Smooth muscle cell (in vitro differentiated cells): ENCODE results near the gene LYPD3. TPM values are rescaled to one million over a fixed set of nuclear protein-coding genes. Genes with fewer than 3 reads are reported as not detected.

Experiments used
- DNase-seq: peaks from one replicate; lab custom pipeline; 2025; ENCODE audit not compliant: unreplicated experiment; lab: John Stamatoyannopoulos, UW
- H2AFZ ChIP-seq: fragments of 200-600 bp; sonication (generic); 2 replicates; pipeline ENCODE4 v1.6.0; 2016; ENCODE audit warnings: antibody characterized with exemption, low read depth, mild to moderate bottlenecking
- H3F3A ChIP-seq: fragments of 200-600 bp; sonication (generic); 2 replicates; pipeline ENCODE4 v1.6.0; 2017; ENCODE audit warnings: antibody characterized with exemption, low read depth
- H3K27ac ChIP-seq: fragments of 200-600 bp; sonication (generic); 2 replicates; pipeline ENCODE4 v1.5.1; 2016; ENCODE audit warnings: low read depth, mild to moderate bottlenecking
- H3K27me3 ChIP-seq: fragments of 200-600 bp; sonication (generic); 2 replicates; pipeline ENCODE4 v1.6.1; 2016; ENCODE audit warnings: low read depth, mild to moderate bottlenecking
- H3K36me3 ChIP-seq: fragments of 200-600 bp; sonication (generic); 2 replicates; pipeline ENCODE4 v1.5.1; 2016; ENCODE audit warnings: low read depth
- H3K4me1 ChIP-seq: fragments of 200-600 bp; sonication (generic); 2 replicates; pipeline ENCODE4 v1.5.1; 2016; ENCODE audit warnings: low read depth
- H3K4me2 ChIP-seq: fragments of 200-600 bp; sonication (generic); 2 replicates; pipeline ENCODE4 v1.6.0; 2016; ENCODE audit warnings: mild to moderate bottlenecking
- H3K4me3 ChIP-seq: fragments of 200-600 bp; sonication (generic); 2 replicates; pipeline ENCODE4 v1.5.1; 2016; ENCODE audit warnings: mild to moderate bottlenecking
- H3K79me2 ChIP-seq: fragments of 200-600 bp; sonication (generic); 2 replicates; pipeline ENCODE4 v1.6.0; 2016; ENCODE audit warnings: low read depth, mild to moderate bottlenecking
- H3K9ac ChIP-seq: fragments of 200-600 bp; sonication (generic); 2 replicates; pipeline ENCODE4 v1.6.0; 2016; ENCODE audit warnings: low read depth
- H3K9me3 ChIP-seq: fragments of 200-600 bp; sonication (generic); replicated peaks from 2 replicates; pipeline ENCODE4 v1.5.1; 2016; ENCODE audit warnings: low read depth
- H4K20me1 ChIP-seq: fragments of 200-600 bp; sonication (generic); 2 replicates; pipeline ENCODE4 v1.6.0; 2016; ENCODE audit warnings: low read depth
- WGBS: methylation state at CpG from one replicate; pipeline ENCODE4 v1.1.7; 2016; ENCODE audit warnings: low lambda C conversion rate; 5-methylcytosine and 5-hydroxymethylcytosine counted together
- polyA plus RNA-seq: library from polyadenylated mRNA; unstranded; fragments of >200 nt; fragmentation: Nextera tagmentation; extraction: Ambion mirVana; gene quantifications from 2 replicates; pipeline ENCODE4 v1.2.1, GENCODE V29; 2016
- total RNA-seq: library from RNA; depleted of rRNA; stranded (reverse); fragments of >200 nt; gene quantifications from 2 replicates; pipeline ENCODE4 v1.2.3, GENCODE V29; 2014
- TF ChIP-seq, protein P1 (sequence below): fragments of 200-600 bp; sonication (generic); IDR thresholded peaks from 2 replicates; pipeline ENCODE4 v1.5.1; 2017; ENCODE audit warnings: borderline replicate concordance, mild to moderate bottlenecking, antibody characterized with exemption; ENCODE audit not compliant: insufficient read depth, poor library complexity, severe bottlenecking

LYPD3 gene
- total and polyA plus RNA-seq, 2 experiments from 2014 or later, result 17.9 to 20.6 TPM

DNA sequence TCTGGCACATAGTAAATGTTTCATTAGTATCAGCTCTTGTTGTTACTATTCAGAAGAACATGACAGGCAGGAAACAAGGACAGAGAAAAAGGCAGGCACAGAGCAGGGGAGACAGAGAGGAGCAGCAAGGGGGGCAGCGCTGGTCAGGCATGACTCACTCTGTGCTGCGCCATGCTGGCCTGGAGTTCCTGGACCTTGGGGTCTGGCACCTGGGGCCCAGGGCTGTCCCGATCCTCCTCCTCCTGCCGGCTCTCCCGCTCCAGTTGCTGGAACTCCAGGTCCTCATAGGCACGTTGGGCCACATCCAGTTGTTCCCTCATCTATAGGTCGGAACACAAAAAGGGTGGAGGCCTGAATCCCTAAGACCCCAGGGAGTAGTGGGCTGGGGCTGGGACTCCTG lies 31.6 kb upstream of the LYPD3 start:
- no peak overlapping the region for H3K4me2 ChIP-seq
- no peak overlapping the region for H3K27ac ChIP-seq
- no peaks in the 10 kb centered on the region for H3K4me1 ChIP-seq
- H2AFZ ChIP-seq, result no peak overlapping the region
- no peak overlapping the region for H3K4me3 ChIP-seq
- H3K27me3 ChIP-seq, result no peaks in the 10 kb centered on the region
- no peaks in the 10 kb centered on the region for H3K9me3 ChIP-seq
- H3K79me2 ChIP-seq, result no peaks in the 10 kb centered on the region
- no peak for DNase-seq
- H3K9ac ChIP-seq, result no peak overlapping the region
- no peaks in the 10 kb centered on the region for H4K20me1 ChIP-seq
- 95% methylated on average over 7 of the region's 7 CpGs for WGBS
- TF ChIP-seq, protein P1, sequence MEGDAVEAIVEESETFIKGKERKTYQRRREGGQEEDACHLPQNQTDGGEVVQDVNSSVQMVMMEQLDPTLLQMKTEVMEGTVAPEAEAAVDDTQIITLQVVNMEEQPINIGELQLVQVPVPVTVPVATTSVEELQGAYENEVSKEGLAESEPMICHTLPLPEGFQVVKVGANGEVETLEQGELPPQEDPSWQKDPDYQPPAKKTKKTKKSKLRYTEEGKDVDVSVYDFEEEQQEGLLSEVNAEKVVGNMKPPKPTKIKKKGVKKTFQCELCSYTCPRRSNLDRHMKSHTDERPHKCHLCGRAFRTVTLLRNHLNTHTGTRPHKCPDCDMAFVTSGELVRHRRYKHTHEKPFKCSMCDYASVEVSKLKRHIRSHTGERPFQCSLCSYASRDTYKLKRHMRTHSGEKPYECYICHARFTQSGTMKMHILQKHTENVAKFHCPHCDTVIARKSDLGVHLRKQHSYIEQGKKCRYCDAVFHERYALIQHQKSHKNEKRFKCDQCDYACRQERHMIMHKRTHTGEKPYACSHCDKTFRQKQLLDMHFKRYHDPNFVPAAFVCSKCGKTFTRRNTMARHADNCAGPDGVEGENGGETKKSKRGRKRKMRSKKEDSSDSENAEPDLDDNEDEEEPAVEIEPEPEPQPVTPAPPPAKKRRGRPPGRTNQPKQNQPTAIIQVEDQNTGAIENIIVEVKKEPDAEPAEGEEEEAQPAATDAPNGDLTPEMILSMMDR, result no peak
- no peaks in the 10 kb centered on the region for H3K36me3 ChIP-seq
- H3F3A ChIP-seq, result no peaks in the 10 kb centered on the region

DNA sequence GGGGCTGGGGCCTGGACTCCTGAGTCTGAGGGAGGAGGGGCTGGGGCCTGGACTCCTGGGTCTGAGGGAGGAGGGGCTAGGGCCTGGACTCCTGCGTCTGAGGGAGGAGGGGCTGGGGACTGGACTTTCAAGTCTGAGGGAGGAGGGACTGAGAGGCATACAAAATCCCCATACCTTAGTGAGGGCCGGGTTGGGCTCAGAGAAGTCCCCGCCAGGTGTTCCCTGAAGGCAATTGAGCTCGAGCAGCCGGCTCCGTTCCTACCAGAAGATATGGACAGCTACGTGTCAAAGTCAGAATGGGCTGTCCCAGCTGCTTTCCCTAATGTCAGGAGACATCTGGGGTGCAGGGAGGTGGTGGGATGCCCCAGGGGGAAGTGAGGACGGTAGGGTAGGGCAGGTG lies 29.7 kb upstream of the LYPD3 start:
- Histone ChIP-seq H2AFZ (no peak overlapping the region), H3K9ac (no peak overlapping the region), H3K4me3 (no peak overlapping the region), H3K4me1 (no peaks in the 10 kb centered on the region), H3F3A (no peaks in the 10 kb centered on the region), H4K20me1 (no peaks in the 10 kb centered on the region), H3K36me3 (no peaks in the 10 kb centered on the region), H3K79me2 (no peaks in the 10 kb centered on the region), H3K9me3 (no peaks in the 10 kb centered on the region), H3K27ac (no peak overlapping the region), H3K27me3 (no peaks in the 10 kb centered on the region), H3K4me2 (no peak overlapping the region)
- TF ChIP-seq, protein P1, result no peak
- 78% methylated on average over 8 of the region's 8 CpGs for WGBS
- DNase-seq, result no peak

DNA sequence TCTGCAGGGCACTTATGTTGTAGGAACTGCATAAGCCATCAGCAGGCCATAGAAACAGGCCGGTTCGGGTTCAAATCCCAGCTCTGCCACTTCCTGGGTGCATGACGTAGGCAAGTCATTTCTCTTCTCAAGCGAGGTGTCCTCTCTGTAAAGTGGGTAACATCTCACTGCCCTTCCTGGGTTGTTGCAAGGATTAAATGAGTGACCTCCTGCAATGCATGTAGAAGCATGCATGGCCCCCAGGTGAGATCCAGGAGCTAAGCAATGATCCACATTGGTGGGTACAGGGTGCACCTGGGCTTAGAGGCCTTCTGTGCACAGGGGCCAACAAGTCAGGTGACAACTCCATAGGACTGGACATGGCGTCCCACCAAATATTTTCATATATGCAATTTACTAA lies 25.4 kb upstream of the LYPD3 start:
- no peaks in the 10 kb centered on the region for H4K20me1 ChIP-seq
- H3K4me2 ChIP-seq, result no peak overlapping the region
- TF ChIP-seq, protein P1, result no peak
- WGBS, result 86% methylated on average over 5 of the region's 5 CpGs
- H3K79me2 ChIP-seq, result no peaks in the 10 kb centered on the region
- no peak for DNase-seq
- H3K9me3 ChIP-seq, result no peaks in the 10 kb centered on the region
- no peak overlapping the region for H2AFZ ChIP-seq
- H3K4me3 ChIP-seq, result no peak overlapping the region
- H3F3A ChIP-seq, result no peaks in the 10 kb centered on the region
- H3K36me3 ChIP-seq, result no peaks in the 10 kb centered on the region
- H3K27me3 ChIP-seq, result no peaks in the 10 kb centered on the region
- no peaks in the 10 kb centered on the region for H3K4me1 ChIP-seq
- H3K9ac ChIP-seq, result no peak overlapping the region
- H3K27ac ChIP-seq, result no peak overlapping the region

DNA sequence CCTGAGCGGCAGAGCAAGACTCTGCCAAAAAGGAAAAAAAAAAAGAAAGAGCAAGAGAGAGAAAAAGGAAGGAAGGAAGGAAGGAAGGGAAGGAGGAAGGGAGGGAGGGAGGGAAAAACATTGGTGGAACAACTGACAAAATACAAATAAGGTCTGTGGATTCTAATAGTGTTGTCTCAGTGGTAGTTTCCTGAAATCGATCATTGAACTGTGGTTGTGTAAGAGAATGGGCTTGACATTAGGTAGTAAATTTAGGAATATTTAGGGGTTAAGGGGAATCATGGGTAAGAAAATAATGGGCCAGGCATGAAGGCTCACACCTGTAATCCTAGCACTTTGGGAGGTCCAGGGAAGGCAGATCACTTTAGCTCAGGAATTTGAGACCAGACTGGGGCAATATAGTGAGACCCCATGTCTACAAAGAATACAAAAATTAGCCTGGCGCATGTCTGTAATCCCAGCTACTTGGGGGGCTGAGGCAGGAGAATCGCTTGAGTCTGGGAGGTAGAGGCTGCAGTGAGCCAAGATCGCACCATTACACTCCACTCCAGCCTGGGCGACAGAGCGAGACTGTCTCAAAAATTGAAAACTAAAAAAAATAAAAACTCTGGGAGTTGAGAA lies 24.7 kb upstream of the LYPD3 start:
- Histone ChIP-seq H3K4me3 (no peak overlapping the region), H2AFZ (no peak overlapping the region)
- WGBS, result 97% methylated on average over 7 of the region's 7 CpGs

More for the DNA sequence above, 24.7 kb upstream of the LYPD3 start:
- H3K9ac ChIP-seq, result no peak overlapping the region
- TF ChIP-seq, protein P1, result no peak
- no peak overlapping the region for H3K4me2 ChIP-seq
- no peak for DNase-seq
- no peaks in the 10 kb centered on the region for H4K20me1 ChIP-seq
- H3K9me3 ChIP-seq, result no peaks in the 10 kb centered on the region
- no peaks in the 10 kb centered on the region for H3K79me2 ChIP-seq
- no peaks in the 10 kb centered on the region for H3K4me1 ChIP-seq
- no peaks in the 10 kb centered on the region for H3F3A ChIP-seq
- no peak overlapping the region for H3K27ac ChIP-seq
- H3K36me3 ChIP-seq, result no peaks in the 10 kb centered on the region
- no peaks in the 10 kb centered on the region for H3K27me3 ChIP-seq
